PFSK-1 (cell line): ENCODE measurements around the gene ARHGAP4.

Experiments used
- FOXP2 ChIP-seq: optimal IDR thresholded peaks from 2 replicates; pipeline ENCODE3; 2011; ENCODE audit warnings: borderline replicate concordance, control low read depth, inconsistent platforms; ENCODE audit not compliant: insufficient read depth; ENCODE audit errors: extremely low read length, extremely low read depth
- POLR2AphosphoS5 ChIP-seq: IDR thresholded peaks from 2 replicates; pipeline ENCODE4 v1.6.1; 2012; ENCODE audit warnings: low read depth, mild to moderate bottlenecking, control low read depth, low read length, moderate library complexity
- REST ChIP-seq, 2 experiments: IDR thresholded peaks; 2 replicates each; pipeline versions ENCODE4 v1.6.1 to v1.8.0; 2011 to 2012; ENCODE audit warnings: low read depth in 2 of 2, low read length in 2 of 2, control low read depth in 1 of 2, inconsistent platforms in 1 of 2, mild to moderate bottlenecking in 1 of 2, moderate library complexity in 1 of 2; ENCODE audit not compliant: insufficient read depth in 1 of 2
- SIN3A ChIP-seq: IDR thresholded peaks from 2 replicates; pipeline ENCODE4 v1.6.1; 2012; ENCODE audit warnings: mild to moderate bottlenecking, low read length, moderate library complexity, borderline replicate concordance; ENCODE audit not compliant: insufficient read depth
- TAF1 ChIP-seq: IDR thresholded peaks from 2 replicates; pipeline ENCODE4 v1.6.1; 2012; ENCODE audit warnings: low read length, control low read depth, borderline replicate concordance; ENCODE audit not compliant: insufficient read depth

ARHGAP4 gene

DNA sequence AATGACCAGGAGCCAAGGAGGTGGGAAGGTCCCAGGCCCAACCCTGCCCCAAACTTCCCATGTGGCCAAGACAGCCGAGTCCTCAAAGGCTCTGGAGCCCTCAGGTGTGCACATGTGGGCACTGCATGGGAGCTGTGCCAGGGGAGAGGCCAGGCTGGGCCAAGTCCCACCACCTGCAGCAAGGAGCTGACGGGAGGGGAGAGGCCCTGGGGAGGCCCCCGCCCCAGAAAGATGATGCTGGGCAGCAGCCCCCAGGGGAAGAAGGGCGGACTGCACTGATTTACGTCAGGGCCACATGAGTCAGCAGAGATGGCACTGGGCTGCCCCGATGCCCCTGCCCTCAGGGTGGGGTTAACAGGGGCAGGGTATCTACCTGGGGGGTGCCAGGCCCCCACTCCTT is 41.5 kb downstream of the ARHGAP4 start:
- TF ChIP-seq REST (IDR thresholded peaks at IDR 0.05; ENCODE audit: insufficient read depth in 1 of 2, low read depth in 2 of 2, low read length in 2 of 2) (no peak), POLR2AphosphoS5 (no peak), SIN3A (no peak), FOXP2 (no peak), TAF1 (no peak)

- TF ChIP-seq FOXP2: no peak
- no peak for TF ChIP-seq POLR2AphosphoS5
Measured at GRCh38 chrX:153884136-153884535, 41.9 kb downstream of the ARHGAP4 start.

DNA sequence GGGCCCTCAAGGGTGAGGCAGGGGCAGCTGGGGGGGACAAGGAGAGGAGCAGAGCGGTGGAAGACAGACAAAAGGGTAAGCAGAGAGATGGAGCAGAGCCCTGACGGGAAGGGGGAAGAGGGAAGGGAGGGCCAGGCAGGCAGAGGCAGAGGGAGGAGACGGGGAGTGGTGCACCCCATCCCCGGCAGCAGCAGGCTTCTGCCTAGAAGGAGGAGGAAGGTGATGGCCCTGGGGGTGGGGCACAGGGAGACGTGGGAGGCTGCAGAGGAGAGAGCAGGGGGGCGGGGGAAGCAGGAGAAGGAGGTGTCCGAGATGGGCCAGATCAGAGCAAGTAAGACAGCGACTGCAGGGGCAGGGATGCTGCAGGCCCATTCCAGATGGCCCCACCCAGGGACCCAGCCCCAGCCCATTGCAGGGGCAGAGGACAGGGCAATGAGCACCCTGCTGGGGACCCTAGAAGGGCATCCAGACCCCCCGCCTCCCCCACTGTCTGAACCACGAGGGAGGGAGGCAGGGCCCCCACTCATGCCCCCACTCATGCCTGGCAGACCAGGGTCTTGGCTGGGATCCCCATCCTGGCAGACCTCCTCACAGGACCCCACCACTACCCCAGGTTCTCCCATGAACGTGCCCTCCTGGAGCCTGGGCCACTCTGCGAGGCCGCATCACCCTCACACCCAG is 42.8 kb downstream of the ARHGAP4 start:
- TF ChIP-seq TAF1 (no peak), SIN3A (no peak), POLR2AphosphoS5 (no peak), REST (IDR thresholded peaks at IDR 0.05; ENCODE audit: insufficient read depth in 1 of 2, low read depth in 2 of 2, low read length in 2 of 2) (no peak), FOXP2 (no peak)

DNA sequence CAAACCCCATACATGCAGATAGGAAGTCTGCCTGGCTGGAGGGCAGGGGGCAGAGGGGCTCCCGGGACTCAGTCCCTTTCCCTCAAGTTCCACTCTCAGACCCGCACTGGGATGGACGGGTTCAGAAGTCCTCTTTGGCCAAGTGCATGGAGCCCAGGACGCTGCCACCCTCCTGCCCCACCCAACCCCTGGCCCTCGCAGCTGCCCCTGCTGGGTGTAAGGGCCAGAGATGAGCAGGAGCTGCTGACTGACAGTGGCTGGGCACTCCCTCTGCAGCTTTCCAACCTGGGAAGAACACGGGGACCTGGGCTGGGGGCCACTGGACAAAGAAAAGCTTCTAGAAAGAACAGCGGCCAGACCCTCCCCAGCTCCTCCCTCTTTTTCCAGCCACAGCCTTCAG is 43.5 kb downstream of the ARHGAP4 start:
- TF ChIP-seq FOXP2 (no peak), POLR2AphosphoS5 (no peak), TAF1 (no peak), REST (IDR thresholded peaks at IDR 0.05; ENCODE audit: insufficient read depth in 1 of 2, low read depth in 2 of 2, low read length in 2 of 2) (no peak), SIN3A (no peak)

GRCh38 chrX:153882086-153882498 is 44.0 kb downstream of the ARHGAP4 start:
- TF ChIP-seq TAF1 (no peak), REST (IDR thresholded peaks at IDR 0.05; ENCODE audit: insufficient read depth in 1 of 2, low read depth in 2 of 2, low read length in 2 of 2) (no peak), SIN3A (no peak), FOXP2 (no peak), POLR2AphosphoS5 (no peak)
